Fibroblast of lung (primary cell): Measurements from ENCODE around the gene EFS.

ENCODE experiments used
- EZH2 ChIP-seq: IDR thresholded peaks from 2 replicates; pipeline ENCODE4 v1.5.1; 2012; ENCODE audit warnings: low read length, control low read depth, mild to moderate bottlenecking; ENCODE audit errors: missing control alignments
- TF ChIP-seq, protein P1 (sequence below), 2 donors: IDR thresholded peaks in 1 of 2; conservative IDR thresholded peaks in 1 of 2; 1 replicate in 1 of 2; 2 replicates in 1 of 2; pipeline ENCODE4 v1.5.1; 2011 to 2012; ENCODE audit warnings: low read length in 2 of 2, control low read depth in 1 of 2, inconsistent platforms in 1 of 2, low read depth in 1 of 2, mild to moderate bottlenecking in 1 of 2

DNA sequence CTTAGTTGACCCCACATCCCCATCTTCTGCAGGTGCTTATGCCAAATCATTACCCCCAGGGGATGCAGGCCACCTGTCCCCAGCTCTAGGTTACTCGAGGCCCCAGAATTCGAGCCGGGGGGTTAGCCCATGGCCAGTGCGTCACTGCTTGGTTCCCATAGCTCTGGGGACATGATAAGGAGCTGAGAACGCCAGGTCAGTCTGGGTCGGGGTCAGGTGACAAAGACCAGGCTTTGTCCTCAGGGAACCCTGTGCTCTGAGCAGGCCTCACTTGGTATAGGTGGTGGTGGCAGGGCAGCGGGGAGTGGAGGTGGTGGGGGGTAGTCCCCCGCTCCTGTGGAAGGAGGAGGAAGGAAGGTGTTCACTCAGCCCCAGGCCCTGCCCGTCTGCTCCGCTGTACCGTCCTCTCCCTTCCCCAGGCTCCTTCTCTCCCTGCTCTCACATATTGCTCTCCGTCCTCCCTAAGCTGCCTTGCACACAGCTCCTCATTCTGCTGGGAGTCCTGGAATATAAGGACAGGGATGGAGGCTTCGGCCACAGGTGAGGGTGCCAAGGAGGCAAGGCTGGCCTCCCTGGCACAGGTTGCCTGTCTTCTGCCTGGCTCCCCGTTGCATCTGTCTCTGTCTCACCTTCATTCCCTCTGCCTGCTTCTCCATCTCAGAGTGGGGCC is 45.1 kb upstream of the EFS start:
- TF ChIP-seq, protein P1, sequence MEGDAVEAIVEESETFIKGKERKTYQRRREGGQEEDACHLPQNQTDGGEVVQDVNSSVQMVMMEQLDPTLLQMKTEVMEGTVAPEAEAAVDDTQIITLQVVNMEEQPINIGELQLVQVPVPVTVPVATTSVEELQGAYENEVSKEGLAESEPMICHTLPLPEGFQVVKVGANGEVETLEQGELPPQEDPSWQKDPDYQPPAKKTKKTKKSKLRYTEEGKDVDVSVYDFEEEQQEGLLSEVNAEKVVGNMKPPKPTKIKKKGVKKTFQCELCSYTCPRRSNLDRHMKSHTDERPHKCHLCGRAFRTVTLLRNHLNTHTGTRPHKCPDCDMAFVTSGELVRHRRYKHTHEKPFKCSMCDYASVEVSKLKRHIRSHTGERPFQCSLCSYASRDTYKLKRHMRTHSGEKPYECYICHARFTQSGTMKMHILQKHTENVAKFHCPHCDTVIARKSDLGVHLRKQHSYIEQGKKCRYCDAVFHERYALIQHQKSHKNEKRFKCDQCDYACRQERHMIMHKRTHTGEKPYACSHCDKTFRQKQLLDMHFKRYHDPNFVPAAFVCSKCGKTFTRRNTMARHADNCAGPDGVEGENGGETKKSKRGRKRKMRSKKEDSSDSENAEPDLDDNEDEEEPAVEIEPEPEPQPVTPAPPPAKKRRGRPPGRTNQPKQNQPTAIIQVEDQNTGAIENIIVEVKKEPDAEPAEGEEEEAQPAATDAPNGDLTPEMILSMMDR (conservative IDR thresholded peaks at IDR 0.05 in 1 of 2, IDR thresholded peaks at IDR 0.05 in 1 of 2; ENCODE audit: low read depth in 1 of 2, low read length in 2 of 2): no peak
- no peak for TF ChIP-seq EZH2
